A673 (cell line): ENCODE data around the gene EPB41L4B. TPM values are rescaled to one million over a fixed set of nuclear protein-coding genes. Genes with fewer than 3 reads are reported as not detected.

ENCODE experiments used
- BruUV-seq: library from RNA; stranded (reverse); fragments of 400-500 nt; replicated peaks from 2 replicates; lab custom pipeline; 2021; lab: Mats Ljungman, UMichigan
- CTCF ChIA-PET: fragments of 300-600 bp; sonication (Branson Sonifier 250); formaldehyde crosslinking; loops from one replicate; lab custom pipeline; 2022; ENCODE audit warnings: antibody characterized with exemption; lab: Charles Lee
- POLR2A ChIA-PET: fragments of 300-600 bp; sonication (Branson Sonifier 250); formaldehyde crosslinking; loops from one replicate; lab custom pipeline; 2022; ENCODE audit warnings: antibody characterized with exemption; ENCODE audit not compliant: low non-redundant PET; lab: Charles Lee
- DNase-seq: peaks from one replicate; pipeline ENCODE4 v3.0.0-alpha.2; 2015; ENCODE audit warnings: low spot score
- H3K27ac ChIP-seq: fragments of 200-600 bp; sonication (generic); 2 replicates; pipeline ENCODE4 v1.5.1; 2016; ENCODE audit warnings: mixed run types, low read depth, mild to moderate bottlenecking, mixed read lengths, antibody characterized with exemption, low read length; ENCODE audit not compliant: poor library complexity, severe bottlenecking
- H3K27me3 ChIP-seq: fragments of 200-600 bp; sonication (generic); replicated peaks from 2 replicates; pipeline ENCODE4 v1.6.1; 2017; ENCODE audit warnings: mixed run types, low read depth, mild to moderate bottlenecking, mixed read lengths, antibody characterized with exemption, low read length; ENCODE audit not compliant: insufficient read depth, poor library complexity
- H3K36me3 ChIP-seq: fragments of 200-600 bp; sonication (generic); 2 replicates; pipeline ENCODE4 v1.6.1; 2016; ENCODE audit warnings: mixed run types, mild to moderate bottlenecking, mixed read lengths, antibody characterized with exemption, low read length; ENCODE audit not compliant: insufficient read depth, poor library complexity, severe bottlenecking
- H3K4me1 ChIP-seq: fragments of 200-600 bp; sonication (generic); 2 replicates; pipeline ENCODE4 v1.6.1; 2017; ENCODE audit warnings: mixed run types, mild to moderate bottlenecking, mixed read lengths, antibody characterized with exemption, low read length; ENCODE audit not compliant: insufficient read depth, poor library complexity, severe bottlenecking
- H3K4me3 ChIP-seq: fragments of 200-600 bp; sonication (generic); 2 replicates; pipeline ENCODE4 v1.5.1; 2016; ENCODE audit warnings: low read depth, mixed run types, mild to moderate bottlenecking, mixed read lengths, low read length; ENCODE audit not compliant: poor library complexity, severe bottlenecking
- H3K9me3 ChIP-seq: fragments of 200-600 bp; sonication (generic); 2 replicates; pipeline ENCODE4 v1.6.1; 2016; ENCODE audit warnings: mixed run types, low read depth, mild to moderate bottlenecking, mixed read lengths, antibody characterized with exemption, low read length; ENCODE audit not compliant: poor library complexity, severe bottlenecking
- CTCF ChIP-seq: fragments of 300-800, 200-600 bp; sonication (generic); conservative IDR thresholded peaks from 2 replicates; pipeline ENCODE4 v1.5.1; 2017; ENCODE audit warnings: low read depth, mild to moderate bottlenecking, antibody characterized with exemption, low read length, moderate library complexity, mixed read lengths
- EZH2 ChIP-seq: fragments of 200-600 bp; sonication (generic); IDR thresholded peaks from 2 replicates; pipeline ENCODE4 v1.6.1; 2017; ENCODE audit warnings: borderline replicate concordance, low read depth, mild to moderate bottlenecking, mixed read lengths, antibody characterized with exemption, low read length; ENCODE audit not compliant: poor library complexity, severe bottlenecking
- intact Hi-C: fragments of 100-400 bp; cut with micrococcal nuclease; formaldehyde crosslinking; loops from one replicate; pipeline ENCODE4 v1.10.0; 2022; ENCODE audit not compliant: unreplicated experiment
- total RNA-seq: library from RNA; stranded (reverse); gene quantifications from 2 replicates; pipeline ENCODE4 v1.2.3, GENCODE V29; 2021

EPB41L4B gene
- total RNA-seq, 1 experiment from 2014 or later, result not detected

GRCh38 chr9:109301012-109301411 is 19.8 kb downstream of the EPB41L4B start:
- ChIA-PET CTCF (no interaction called here), POLR2A (no interaction called here)
- Histone ChIP-seq H3K27ac (no peak overlapping the region), H3K27me3 (peaks cover 10% of the 10 kb centered on the region), H3K4me3 (no peak overlapping the region), H3K9me3 (no peaks in the 10 kb centered on the region), H3K36me3 (no peaks in the 10 kb centered on the region), H3K4me1 (no peaks in the 10 kb centered on the region)
- intact Hi-C loops, result no loop called here
- no TSS peak for BruUV-seq
- no peak for TF ChIP-seq CTCF
- no peak for TF ChIP-seq EZH2
- DNase-seq, result no peak

DNA sequence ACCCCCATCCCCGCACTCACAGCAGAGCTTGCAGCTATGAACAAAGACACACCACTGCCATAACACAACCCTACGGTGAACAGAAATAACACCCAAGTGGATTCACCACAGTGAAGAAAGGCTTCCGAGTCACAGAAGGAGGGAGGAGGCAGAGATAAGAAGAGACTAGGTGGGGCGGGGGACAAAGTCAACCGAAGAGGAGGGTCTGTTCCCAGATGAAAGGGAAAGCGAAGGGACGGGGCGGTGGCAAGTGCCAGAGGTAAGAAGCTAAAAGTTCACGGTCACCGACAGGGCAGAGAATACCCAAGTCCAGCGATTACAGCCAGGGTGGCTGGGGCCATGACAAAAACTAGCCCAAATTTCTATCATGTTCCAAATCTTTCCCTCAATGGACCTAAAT is 21.0 kb downstream of the EPB41L4B start:
- intact Hi-C loops, result no loop called here
- Histone ChIP-seq H3K36me3 (no peaks in the 10 kb centered on the region), H3K9me3 (no peaks in the 10 kb centered on the region), H3K4me3 (no peak overlapping the region), H3K27ac (no peak overlapping the region), H3K27me3 (peaks cover 15% of the 10 kb centered on the region), H3K4me1 (no peaks in the 10 kb centered on the region)
- no TSS peak for BruUV-seq
- ChIA-PET CTCF (no interaction called here), POLR2A (no interaction called here)
- DNase-seq, result no peak
- no peak for TF ChIP-seq CTCF
- TF ChIP-seq EZH2, result no peak

- ChIA-PET POLR2A (interaction anchor here (0.6 kb wide), 1 partner anchor 66 kb away, joined by 4 read pairs; no protein-coding TSS in a partner anchor), CTCF (no interaction called here)
- intact Hi-C loops, result no loop called here
- TF ChIP-seq CTCF (no peak), EZH2 (no peak)
- Histone ChIP-seq H3K27ac (no peak overlapping the region), H3K4me1 (no peaks in the 10 kb centered on the region), H3K4me3 (no peak overlapping the region), H3K36me3 (no peaks in the 10 kb centered on the region), H3K9me3 (no peaks in the 10 kb centered on the region), H3K27me3 (peaks cover 11% of the 10 kb centered on the region)
- no TSS peak for BruUV-seq
- DNase-seq, result no peak
Measured at GRCh38 chr9:109297899-109298298, 23.0 kb downstream of the EPB41L4B start.
